ENCODE results near the gene RUBCNL. TPM values are rescaled to one million over a fixed set of nuclear protein-coding genes. Genes with fewer than 3 reads are reported as not detected.

Gene RUBCNL
- total RNA-seq, 1 donor from 2014 or later = 1.7 TPM

GRCh38 chr13:46382224-46382623, 4.8 kb downstream of the RUBCNL start:
- H3K9me3 ChIP-seq = no peaks in the 10 kb centered on the region
- intact Hi-C loops (cut with DNase I) = no loop called here

GRCh38 chr13:46380242-46380641, 6.8 kb downstream of the RUBCNL start:
- intact Hi-C loops (cut with DNase I) = no loop called here
- TF ChIP-seq POLR2AphosphoS5 (IDR thresholded peaks at IDR 0.05; ENCODE audit: insufficient read depth in 1 of 2, low read depth in 1 of 2) = no peak
- TF ChIP-seq CTCF (IDR thresholded peaks at IDR 0.05) = no peak
- no peak for TF ChIP-seq POLR2A (IDR thresholded peaks at IDR 0.05)
- Histone ChIP-seq H3K27me3 (no peaks in the 10 kb centered on the region), H3K36me3 (no peaks in the 10 kb centered on the region), H3K4me1 (no peaks in the 10 kb centered on the region), H3K4me3 (no peak overlapping the region), H3K27ac (no peak overlapping the region), H3K9me3 (no peaks in the 10 kb centered on the region)
- DNase-seq (ENCODE audit: extremely low spot score in 2 of 2) = no peak

More at GRCh38 chr13:46382224-46382623, 4.8 kb downstream of the RUBCNL start:
- Histone ChIP-seq H3K27ac (no peak overlapping the region), H3K36me3 (no peaks in the 10 kb centered on the region), H3K4me3 (no peak overlapping the region), H3K4me1 (peaks cover 7% of the 10 kb centered on the region), H3K27me3 (no peaks in the 10 kb centered on the region)
- DNase-seq (ENCODE audit: extremely low spot score in 2 of 2) = no peak
- TF ChIP-seq POLR2A (IDR thresholded peaks at IDR 0.05) = no peak
- TF ChIP-seq POLR2AphosphoS5 (IDR thresholded peaks at IDR 0.05; ENCODE audit: insufficient read depth in 1 of 2, low read depth in 1 of 2) = no peak
- TF ChIP-seq CTCF (IDR thresholded peaks at IDR 0.05) = no peak

- no peaks in the 10 kb centered on the region for H3K36me3 ChIP-seq
- no peak for DNase-seq (ENCODE audit: extremely low spot score in 2 of 2)
- H3K4me3 ChIP-seq = no peak overlapping the region
- no peaks in the 10 kb centered on the region for H3K4me1 ChIP-seq
- H3K27me3 ChIP-seq = no peaks in the 10 kb centered on the region
- intact Hi-C loops (cut with DNase I) = no loop called here
- H3K9me3 ChIP-seq = no peaks in the 10 kb centered on the region
- no peak for TF ChIP-seq POLR2A (IDR thresholded peaks at IDR 0.05)
- no peak for TF ChIP-seq CTCF (IDR thresholded peaks at IDR 0.05)
- H3K27ac ChIP-seq = no peak overlapping the region
These were observed 7.4 kb downstream of the RUBCNL start for GRCh38 chr13:46379611-46380010.

- intact Hi-C loops (cut with DNase I) = no loop called here
- TF ChIP-seq CTCF (IDR thresholded peaks at IDR 0.05) = no peak
- TF ChIP-seq POLR2AphosphoS5 (IDR thresholded peaks at IDR 0.05; ENCODE audit: insufficient read depth in 1 of 2, low read depth in 1 of 2) = no peak
These were observed 8.6 kb downstream of the RUBCNL start for GRCh38 chr13:46378411-46378810.

GRCh38 chr13:46377554-46377953, 9.5 kb downstream of the RUBCNL start:
- Histone ChIP-seq H3K36me3 (no peaks in the 10 kb centered on the region), H3K4me3 (no peak overlapping the region), H3K4me1 (peaks cover 4% of the 10 kb centered on the region), H3K27ac (no peak overlapping the region), H3K27me3 (no peaks in the 10 kb centered on the region), H3K9me3 (no peaks in the 10 kb centered on the region)
- DNase-seq (ENCODE audit: extremely low spot score in 2 of 2) = no peak
- TF ChIP-seq POLR2A (IDR thresholded peaks at IDR 0.05) (no peak), POLR2AphosphoS5 (IDR thresholded peaks at IDR 0.05; ENCODE audit: insufficient read depth in 1 of 2, low read depth in 1 of 2) (no peak), CTCF (IDR thresholded peaks at IDR 0.05) (no peak)
- intact Hi-C loops (cut with DNase I) = no loop called here

More at GRCh38 chr13:46378411-46378810, 8.6 kb downstream of the RUBCNL start:
- Histone ChIP-seq H3K4me1 (peaks cover 2% of the 10 kb centered on the region), H3K4me3 (no peak overlapping the region), H3K9me3 (no peaks in the 10 kb centered on the region), H3K27me3 (no peaks in the 10 kb centered on the region), H3K36me3 (no peaks in the 10 kb centered on the region), H3K27ac (no peak overlapping the region)
- no peak for DNase-seq (ENCODE audit: extremely low spot score in 2 of 2)
